Caki2 (cell line): ENCODE data around the gene PPARD. TPM values are rescaled to one million over a fixed set of nuclear protein-coding genes. Genes with fewer than 3 reads are reported as not detected.

Experiments used
- DNase-seq: peaks from one replicate; pipeline ENCODE4 v3.0.0-alpha.2; 2015; ENCODE audit warnings: low read depth
- in situ Hi-C: cut with HindIII; loops from 2 replicates; pipeline ENCODE4 v1.10.0; 2016; ENCODE audit warnings: low sequenced_read_pairs, low pct_unique_long_range_greater_than_20kb, mixed read lengths
- total RNA-seq: library from RNA; depleted of rRNA; stranded (reverse); fragments of >200 nt; shearing (Covaris generic); gene quantifications from 2 replicates; pipeline ENCODE4 v1.2.3, GENCODE V29; 2014; ENCODE audit warnings: low replicate concordance

PPARD gene
- total RNA-seq, 1 experiment from 2014 or later: 2.8 TPM

DNA sequence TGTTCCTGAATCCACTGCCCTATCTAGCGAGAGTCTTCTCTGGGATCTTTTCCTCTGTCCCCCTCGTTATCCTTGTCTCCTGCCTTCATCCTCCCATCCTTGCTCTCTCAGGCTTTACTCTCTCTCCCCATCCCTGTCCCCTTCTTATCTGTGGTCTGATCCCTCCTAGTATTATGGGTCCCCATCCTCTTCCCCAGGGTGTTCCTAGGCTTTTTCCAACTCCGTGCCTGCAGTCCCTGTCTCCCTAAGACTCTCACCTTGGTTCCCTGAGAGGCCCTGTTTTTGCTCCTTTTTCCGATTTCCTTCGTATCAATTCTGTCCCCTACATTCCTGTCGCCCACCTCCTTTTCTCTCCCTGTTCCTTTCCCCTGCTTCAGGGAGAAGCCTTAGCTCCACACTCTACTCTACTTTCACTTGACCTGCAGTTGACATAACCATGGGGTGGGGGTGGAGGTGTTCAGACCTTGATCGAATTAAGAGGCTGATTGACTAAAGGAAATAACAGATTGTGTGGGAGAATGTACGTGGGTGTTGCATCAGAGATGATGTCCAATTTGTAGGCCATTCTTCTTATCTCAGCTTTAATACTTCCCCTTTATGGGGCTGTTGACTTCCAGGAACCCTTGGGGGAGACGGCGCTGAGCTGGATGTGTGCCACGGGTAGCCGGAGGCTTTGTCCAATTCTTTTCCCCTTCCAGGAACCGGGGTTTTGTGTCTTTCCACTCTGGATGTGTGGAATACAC is 905 bp downstream of the PPARD start:
- DNase-seq: no peak

DNA sequence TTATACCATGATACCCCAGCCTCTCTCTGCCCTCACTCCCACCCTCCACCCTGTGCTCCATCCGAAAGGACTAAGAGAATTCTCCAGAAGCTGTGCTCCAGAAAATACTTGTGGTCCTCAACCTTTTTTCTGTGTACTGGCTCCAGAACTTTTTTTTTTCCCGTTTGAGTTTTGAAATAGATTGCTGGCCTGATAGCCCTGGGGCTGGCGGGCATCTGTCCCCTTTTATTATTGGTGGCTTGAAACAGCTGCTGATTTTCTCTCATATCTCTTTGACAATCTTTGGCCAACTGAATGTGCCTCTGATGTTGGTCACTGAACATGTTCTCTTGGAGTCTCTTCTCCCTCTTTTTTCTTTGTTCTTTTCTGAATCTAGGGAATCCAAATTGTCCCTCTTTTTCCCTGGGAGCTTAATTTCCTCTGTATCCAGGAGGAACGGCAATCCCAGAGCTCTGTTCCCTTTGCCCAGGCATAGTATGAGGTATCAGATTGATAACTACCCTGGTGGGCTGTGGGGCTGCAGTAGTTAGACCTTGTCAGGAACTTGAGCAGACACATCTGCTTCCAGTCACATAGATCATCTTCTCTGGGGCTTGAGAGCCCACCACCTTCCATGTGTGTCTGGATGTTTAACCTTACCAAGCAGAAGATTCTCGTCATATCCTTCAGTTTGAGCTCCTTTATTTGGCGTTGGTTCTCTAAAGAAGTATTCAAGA is 1.6 kb downstream of the PPARD start:
- in situ Hi-C loops: no loop called here
- DNase-seq: no peak

More for the DNA sequence above, 905 bp downstream of the PPARD start:
- in situ Hi-C loops: no loop called here

DNA sequence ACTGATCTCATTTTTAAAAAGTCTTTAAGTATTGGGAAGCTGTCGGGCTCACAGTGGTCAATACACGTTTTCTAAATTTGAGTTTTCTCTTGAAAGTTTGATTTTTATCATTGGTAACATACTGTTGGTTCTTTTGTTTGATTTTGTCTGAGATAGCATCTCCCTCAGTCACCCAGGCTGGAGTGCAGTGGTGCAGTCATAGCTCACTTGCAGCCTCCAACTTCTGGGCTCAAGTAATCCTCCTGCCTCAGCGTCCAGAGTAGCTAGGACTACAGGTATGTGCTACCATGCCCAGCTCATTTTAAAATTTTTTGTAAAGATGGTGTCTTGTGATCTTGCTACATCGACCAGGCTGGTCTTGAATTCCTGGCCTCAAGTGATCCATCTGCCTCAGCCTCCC is 9.1 kb downstream of the PPARD start:
- DNase-seq: no peak
- in situ Hi-C loops: no loop called here

DNA sequence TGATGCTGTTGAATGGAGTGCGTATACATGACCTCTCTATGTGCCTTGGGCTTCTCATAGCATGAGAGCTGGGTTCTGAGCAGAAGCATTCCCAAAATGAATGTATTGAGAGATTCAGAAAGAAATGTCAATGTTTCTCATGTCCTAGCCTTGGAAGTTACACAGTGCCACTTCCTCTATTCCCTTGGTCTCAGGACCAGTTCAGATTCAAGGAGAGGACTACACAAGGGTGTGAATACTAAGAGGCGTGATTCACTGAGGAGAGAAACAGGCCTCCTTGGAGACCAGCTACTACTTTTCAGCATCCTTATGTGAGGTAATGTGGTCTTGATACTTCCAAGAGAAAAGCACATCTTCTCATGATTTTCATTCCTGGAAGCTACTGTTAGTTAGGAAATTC is 10.4 kb downstream of the PPARD start:
- DNase-seq: no peak
- in situ Hi-C loops: no loop called here

DNA sequence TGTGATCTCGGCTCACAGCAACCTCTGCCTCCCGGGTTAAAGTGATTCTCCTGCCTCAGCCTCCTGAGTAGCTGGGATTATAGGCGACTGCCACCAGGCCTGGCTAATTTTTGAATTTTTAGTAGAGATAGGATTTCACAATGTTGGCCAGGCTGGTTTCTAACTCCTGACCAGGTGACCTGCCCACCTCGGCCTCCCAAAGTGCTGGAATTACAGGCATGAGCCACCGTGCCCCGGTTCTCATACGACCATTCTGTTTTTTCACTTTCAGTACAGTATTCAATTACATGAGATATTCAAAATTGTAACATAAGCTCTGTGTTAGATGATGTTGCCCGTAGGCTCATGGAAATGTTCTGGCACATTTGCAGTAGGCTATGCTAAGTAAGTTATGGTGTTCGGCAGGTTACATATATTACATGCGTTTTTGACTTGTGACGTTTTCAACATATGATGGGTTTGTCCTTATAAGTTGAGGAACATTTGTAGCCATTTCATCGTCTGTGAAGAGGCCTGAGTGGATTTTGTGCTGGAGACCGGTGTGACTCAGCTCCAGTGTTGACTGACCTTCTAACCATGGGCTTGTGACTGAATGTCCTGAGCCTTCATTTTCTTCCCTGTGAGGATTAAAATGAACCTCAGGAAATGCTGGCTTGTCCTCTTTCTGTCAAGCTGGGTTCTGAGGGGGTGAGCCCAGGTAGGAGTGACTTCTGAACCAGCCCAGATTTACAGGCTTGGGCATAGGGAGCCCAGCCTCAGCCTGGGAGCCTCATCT is 12.2 kb downstream of the PPARD start:
- in situ Hi-C loops: no loop called here
- DNase-seq: no peak

DNA sequence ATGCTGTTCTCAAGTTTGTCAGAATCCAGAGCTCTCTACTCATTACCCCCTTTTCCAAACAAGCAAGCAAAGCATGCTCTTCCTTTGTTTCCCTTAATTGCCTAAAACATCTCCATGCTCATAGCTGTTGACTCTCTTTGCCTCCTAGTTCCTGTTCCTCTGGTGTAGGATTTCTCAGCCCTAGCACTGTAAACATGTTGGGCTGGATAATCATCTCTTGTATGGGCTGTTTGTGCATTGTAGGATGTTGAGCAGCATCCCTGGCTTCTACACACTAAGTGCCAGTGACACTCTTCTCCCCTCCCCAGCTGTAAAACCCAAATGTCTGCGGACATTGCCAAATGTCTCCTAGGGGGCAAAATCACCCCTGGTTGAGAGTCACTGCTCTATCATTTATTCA is 14.0 kb downstream of the PPARD start:
- DNase-seq: no peak
- in situ Hi-C loops: no loop called here

DNA sequence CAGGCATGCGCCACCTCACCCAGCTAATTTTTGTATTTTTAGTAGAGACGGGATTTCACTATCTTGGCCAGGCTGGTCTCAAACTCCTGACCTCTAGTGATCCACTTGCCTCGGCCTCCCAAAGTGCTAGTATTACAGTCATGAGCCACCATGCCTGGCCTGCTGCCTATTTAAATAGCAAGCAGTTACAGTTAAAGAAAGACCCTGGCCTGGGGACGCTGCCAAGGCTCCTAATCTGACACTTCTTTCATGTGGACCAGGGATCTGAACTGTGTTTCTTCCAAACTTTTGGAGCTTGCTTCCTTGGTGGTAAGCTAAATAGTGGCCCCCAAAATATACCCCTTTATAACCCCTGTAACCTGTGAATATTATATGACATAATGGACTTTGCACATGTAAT is 15.3 kb downstream of the PPARD start:
- in situ Hi-C loops: no loop called here
- no peak for DNase-seq

DNA sequence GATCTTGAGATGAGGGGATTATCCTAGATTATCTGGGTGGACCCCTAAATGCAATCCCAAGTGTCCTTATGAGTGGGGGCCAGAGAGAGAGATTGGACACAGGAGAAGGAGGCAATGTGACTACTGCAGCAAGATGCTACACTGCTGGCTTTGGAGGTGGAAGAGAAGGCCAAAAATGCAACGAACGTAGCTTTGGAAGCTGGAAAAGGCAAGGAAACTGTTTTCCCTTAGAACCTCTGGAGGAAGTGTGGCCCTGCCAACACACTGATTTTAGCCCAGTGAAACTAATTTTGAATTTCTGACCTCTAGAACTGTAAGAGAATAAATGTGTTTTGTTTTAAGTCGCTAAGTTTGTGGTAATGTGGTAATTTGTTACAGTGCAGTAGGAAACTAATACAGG is 15.7 kb downstream of the PPARD start:
- in situ Hi-C loops: no loop called here
- no peak for DNase-seq

DNA sequence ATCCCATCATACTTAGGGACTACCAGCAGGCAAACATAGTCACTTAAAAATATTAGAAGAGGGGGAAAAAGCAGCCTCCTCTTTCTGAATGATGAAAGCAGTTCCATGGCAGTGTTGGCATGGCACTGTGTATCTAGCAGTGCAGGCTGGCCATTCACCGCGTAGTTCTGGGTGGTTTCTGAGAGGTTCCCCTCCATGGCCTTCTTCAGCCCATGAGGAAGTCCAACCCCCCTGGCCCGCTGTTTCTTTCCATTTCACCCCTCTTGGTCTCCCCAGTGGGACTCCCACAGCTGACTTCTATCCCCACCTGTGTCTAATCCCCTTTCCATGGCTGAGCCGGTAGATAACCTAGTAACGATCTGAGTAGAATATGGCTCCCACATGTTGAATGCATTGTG is 17.0 kb downstream of the PPARD start:
- in situ Hi-C loops: no loop called here
- DNase-seq: no peak

DNA sequence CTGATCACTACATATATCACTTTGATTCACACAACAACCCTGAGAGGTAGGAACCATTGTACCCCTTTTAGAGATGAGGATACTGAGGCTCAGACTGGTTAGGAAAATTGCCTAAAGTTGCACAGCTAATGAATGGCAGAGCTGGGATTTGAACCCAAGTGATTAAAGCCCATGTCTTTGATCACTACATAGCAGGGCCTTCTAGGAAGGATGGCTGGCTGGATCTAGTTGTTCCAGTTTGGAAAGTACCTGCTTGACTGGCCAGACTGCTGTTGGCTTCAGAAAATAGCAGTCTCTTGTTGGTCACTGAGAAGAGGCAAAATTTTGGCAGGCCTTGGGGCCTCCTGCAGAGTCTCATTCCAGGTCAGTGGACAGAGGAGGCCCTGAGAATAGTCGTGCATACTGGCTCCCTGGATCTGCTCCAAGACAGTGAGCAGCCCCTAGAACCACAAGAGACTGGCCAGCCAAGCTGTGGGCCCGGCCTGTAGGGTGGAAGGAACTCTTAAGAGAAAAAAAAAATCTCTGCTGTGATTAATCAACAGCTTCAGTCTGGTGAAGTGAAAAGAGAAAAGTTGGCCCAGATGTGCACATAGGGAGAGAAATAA is 17.5 kb downstream of the PPARD start:
- DNase-seq: peak; percentile 37
- in situ Hi-C loops: no loop called here

DNA sequence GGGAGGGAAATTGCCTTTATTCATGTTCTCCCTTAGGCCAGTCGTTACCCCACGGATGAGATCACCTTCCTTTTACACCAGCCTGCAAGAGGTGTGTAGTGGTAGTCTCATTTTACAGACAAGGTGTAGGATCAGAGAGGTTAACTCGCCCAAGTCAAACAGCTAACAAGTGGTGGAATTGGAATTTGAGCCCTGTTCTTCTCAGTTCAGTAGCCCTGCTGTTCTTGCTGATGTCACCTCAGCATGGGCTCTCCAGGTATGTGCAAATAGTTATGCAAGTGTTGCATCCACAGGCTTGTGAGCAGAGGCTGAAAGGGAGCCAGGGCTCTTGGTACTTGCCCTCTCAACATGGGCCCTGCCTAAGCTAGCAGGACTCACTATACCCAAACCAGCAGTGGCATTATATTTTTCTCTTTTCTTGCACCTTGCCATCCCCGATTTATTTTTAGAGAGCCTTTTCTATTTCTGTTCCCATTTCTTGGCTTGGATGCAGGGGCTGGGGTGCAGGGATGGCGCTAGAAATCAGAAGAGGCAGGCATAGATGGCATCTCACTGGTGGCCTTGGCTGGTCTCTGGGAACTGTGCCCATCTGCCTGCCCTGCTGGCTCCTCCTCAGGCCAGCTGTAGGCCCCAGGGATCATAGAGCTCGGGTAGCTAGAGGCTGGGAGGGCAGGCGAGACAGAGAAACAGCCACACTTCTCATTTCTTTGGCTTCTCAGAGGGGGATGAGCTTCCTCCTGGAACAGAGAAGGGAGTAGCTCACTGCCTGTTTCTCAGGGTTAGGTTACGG is 18.2 kb downstream of the PPARD start:
- DNase-seq: no peak
- in situ Hi-C loops: no loop called here

DNA sequence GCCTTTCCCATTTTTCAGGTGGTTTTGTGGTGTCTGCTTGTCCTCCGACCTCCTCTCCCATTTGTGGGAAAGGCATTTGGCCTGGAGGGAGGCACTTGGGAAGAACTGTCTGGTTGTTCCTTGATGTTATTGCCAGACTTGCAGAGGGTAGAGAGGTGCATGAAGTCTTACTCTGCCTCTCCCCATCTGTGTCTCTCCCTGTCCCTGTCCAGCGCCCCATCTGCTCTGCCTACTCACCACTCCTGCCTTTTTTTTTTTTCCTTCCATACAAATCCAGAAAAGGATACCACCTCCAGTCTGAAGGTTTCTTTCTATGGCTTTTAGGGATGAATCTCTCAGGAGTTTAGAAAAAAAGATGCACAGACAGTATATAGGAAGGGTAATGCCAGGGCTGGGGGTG is 19.8 kb downstream of the PPARD start:
- DNase-seq: no peak
- in situ Hi-C loops: no loop called here

DNA sequence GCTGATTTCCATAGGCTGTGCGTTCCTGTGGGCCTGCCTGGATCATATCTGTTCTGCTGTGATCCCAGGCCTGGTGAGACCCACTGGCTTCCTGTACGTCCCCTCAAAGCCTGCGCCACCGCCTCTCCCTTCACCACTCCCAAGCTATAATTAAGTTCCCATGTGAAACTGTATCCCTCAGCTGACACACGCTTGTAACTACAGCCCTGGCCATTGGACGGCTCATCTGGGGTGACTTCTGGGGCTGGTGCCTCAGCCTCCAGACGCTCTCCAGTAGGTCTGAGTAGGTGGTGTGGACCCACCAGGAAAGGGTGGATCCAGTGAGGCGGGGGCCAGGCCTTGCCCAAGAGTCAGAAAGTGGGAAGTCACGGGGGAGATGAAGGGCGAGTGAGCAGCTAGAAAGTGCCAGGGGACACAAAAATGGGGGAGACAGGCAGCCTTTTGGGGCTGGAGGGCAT is 21.0 kb downstream of the PPARD start:
- no peak for DNase-seq
- in situ Hi-C loops: no loop called here

DNA sequence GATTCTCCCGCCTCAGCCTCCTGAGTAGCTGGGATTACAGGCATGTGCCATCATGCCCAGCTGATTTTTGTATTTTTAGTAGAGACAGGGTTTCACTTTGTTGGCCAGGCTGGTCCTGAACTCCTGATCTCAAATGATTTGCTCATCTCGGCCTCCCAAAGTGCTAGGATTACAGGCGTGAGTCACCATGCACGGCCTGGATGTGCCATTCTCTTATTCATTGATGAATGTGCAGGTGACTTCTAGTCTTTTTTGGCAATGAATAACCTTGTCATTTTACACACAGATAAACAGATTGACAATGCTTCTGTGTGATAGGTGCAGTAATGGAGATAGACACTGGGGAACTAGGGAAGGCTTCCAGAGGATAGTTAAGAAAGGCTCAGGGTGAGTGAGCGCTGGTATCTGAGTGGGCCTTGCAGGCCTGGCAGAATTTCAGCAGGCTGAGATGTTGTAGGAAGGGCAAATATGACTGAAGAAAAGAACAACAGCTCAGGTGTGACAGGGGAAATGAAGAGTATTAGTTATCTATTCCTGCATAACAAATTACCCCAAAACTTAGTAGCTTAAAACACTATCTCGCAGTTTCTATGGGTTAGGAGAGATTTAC is 23.3 kb downstream of the PPARD start:
- peak; percentile 10 for DNase-seq
- in situ Hi-C loops: no loop called here

DNA sequence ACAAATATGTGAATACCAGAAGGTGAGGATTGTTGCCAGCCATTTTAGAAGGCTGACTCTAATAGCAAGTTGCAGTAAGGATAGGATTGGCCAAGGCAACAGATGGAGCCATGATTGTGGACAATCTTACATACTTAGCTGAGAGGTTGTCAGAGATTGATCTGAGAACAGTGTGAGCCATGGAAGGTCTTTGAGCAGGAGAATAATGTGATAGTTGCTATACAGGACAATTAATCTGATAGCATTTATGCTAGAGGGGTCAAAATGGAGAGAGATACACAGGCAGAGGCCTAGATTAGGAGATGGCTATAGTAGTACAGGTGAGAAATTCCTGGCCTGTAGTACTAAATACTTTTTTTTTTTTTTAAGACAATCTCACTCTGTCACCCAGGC is 23.8 kb downstream of the PPARD start:
- in situ Hi-C loops: no loop called here
- DNase-seq: no peak

DNA sequence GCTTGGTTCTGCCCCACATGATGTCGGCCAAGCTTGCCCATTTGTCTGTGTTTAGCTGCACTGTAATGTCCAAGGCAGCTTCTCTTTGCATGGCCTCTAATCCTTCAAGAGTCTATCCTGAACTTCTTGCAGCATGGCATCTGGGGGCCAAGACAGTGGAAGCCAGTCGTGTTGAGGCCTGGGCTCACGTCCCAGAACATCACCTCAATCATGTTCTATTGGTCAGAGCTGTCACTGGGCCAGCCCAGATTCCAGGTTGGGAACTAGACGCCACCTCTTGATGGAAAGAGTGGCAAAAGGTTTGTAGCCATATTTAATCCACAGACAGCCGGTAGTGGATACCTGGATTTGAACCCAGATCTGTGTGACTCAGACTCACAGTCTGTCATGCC is 25.3 kb downstream of the PPARD start:
- DNase-seq: no peak

DNA sequence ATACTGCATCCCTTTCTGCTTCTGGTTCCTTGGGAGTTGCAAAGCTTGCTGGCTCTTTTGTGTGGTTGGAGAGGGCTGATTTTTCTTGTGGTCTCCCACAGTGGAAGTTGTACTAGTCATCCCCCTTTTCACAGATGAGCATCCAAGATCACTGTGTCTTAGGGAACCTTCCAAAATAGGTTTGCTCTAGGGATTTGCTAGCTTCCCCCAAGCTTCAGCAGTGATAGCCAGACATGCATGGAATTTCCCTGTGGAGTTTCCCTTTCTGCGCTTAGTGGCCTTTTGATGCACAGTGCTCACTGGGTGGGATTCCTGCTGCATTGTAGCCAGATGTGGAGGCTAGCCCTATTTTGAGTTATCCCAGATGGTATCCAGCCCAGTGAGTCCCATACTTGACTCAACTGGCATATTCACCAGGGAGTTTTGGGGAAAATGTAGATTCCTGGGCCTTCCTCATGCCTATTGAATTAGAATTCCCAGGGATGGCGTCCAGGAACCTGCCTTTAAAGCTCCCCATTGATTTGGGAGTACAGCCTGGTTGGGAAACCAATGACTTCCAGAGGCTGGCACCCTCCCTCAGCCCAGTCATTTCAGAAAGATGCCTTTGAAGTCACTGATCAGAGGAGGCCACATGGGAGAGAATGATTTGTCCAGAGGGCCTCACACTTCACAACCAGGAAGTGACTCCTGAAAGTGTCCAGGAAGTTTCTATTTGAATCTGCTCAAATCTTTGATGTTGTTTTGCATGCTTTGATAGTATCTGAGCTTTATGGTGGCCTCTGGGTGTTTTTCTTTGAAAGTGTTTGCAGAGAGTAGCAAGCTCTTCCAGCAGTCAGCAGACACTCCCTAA is 25.9 kb downstream of the PPARD start:
- DNase-seq: peak; percentile 12

More for the DNA sequence above, 25.3 kb downstream of the PPARD start:
- in situ Hi-C loops: no loop called here

More for the DNA sequence above, 25.9 kb downstream of the PPARD start:
- in situ Hi-C loops: no loop called here
